Right lobe of liver (tissue), 6 donors: ENCODE measurements around the gene ATXN3. TPM values are rescaled to one million over a fixed set of nuclear protein-coding genes. Genes with fewer than 3 reads are reported as not detected.

Experiments used
- ATAC-seq, 4 donors: fragments of 200-7000 bp; cut with Tn5 transposase; one replicate each; pipeline ENCODE4 v1.9.1; 2020; ENCODE audit warnings: mild to moderate bottlenecking in 4 of 4, moderate library complexity in 4 of 4
- DNase-seq, 3 donors: peaks; one replicate each; pipeline ENCODE4 v3.0.0-alpha.2; 2020
- H3K27ac ChIP-seq, 3 donors: fragments of 200-600 bp; one replicate each; pipeline ENCODE4 v1.8.0; 2022
- H3K27me3 ChIP-seq, 2 donors: fragments of 200-600 bp; one replicate each; pipeline ENCODE4 v1.8.0; 2022
- H3K36me3 ChIP-seq, 4 donors: fragments of 200-600 bp; sonication (generic) in 1 of 4; one replicate each; pipeline versions ENCODE4 v1.5.1 to v1.8.0; 2017 to 2022; ENCODE audit warnings: control low read depth in 1 of 4
- H3K4me1 ChIP-seq, 4 donors: fragments of 200-600 bp; sonication (generic) in 1 of 4; one replicate each; pipeline versions ENCODE4 v1.5.1 to v1.8.0; 2017 to 2022; ENCODE audit warnings: control low read depth in 1 of 4
- H3K4me3 ChIP-seq, 3 donors: fragments of 200-600 bp; one replicate each; pipeline ENCODE4 v1.8.0; 2022
- H3K9me3 ChIP-seq, 4 donors: fragments of 200-600 bp; sonication (generic) in 1 of 4; one replicate each; pipeline versions ENCODE4 v1.5.1 to v1.8.0; 2017 to 2022; ENCODE audit warnings: control low read depth in 1 of 4
- POLR2A ChIP-seq: fragments of 450-650 bp; IDR thresholded peaks from one replicate; pipeline ENCODE4 v1.6.1; 2017; ENCODE audit warnings: antibody characterized with exemption, mild to moderate bottlenecking
- WGBS: methylation state at CpG from one replicate; pipeline ENCODE4 v1.1.6; 2018; ENCODE audit warnings: low coverage, low lambda C conversion rate; ENCODE audit not compliant: insufficient coverage; ENCODE audit errors: missing lambda C conversion rate; 5-methylcytosine and 5-hydroxymethylcytosine counted together
- intact Hi-C, 2 donors: fragments of 100-400 bp; cut with DNase I; formaldehyde crosslinking; loops; one replicate each; pipeline versions ENCODE4 v1.11.2 to v1.14.1; 2022
- total RNA-seq, 6 experiments: library from RNA; depleted of rRNA in 2 of 6; stranded (reverse); fragments of >200 nt in 2 of 6; fragmentation: NEBNext Ultra II Directional in 3 of 6; extraction: Animal tissue kit (Norgen Biotek cat#: 25700) in 3 of 6; gene quantifications; one replicate each; pipeline versions ENCODE4 v1.1.0 to v1.2.4, GENCODE V29; 2016 to 2023
- TF ChIP-seq, protein P1 (sequence below), 4 donors: fragments of 200-600 bp in 3 of 4; fragments of 450-650 bp in 1 of 4; IDR thresholded peaks; one replicate each; pipeline versions ENCODE4 v1.5.1 to v1.8.0; 2016 to 2022; ENCODE audit warnings: antibody characterized with exemption in 4 of 4, mild to moderate bottlenecking in 2 of 4
- donor health status: DM: no; HTN: yes; CAD: no.
- donor health status: DM: no; HTN: no; CAD: no.
- donor health status: DM: no; HTN: no; CAD: no.
- donor health status: DM: no; HTN: yes; CAD: no.
- donor health status: DM: no; HTN: yes; CAD: no.

The ATXN3 gene
- total RNA-seq, 6 experiments from 2014 or later = 5.5 to 15.4 (median 9.7) TPM

- Histone ChIP-seq H3K4me1 (no peaks in the 10 kb centered on the region), H3K4me3 (no peak overlapping the region), H3K9me3 (no peaks in the 10 kb centered on the region), H3K36me3 (peaks cover 0 to 69% (median 26%) of the 10 kb centered on the region in 4 donors), H3K27me3 (no peaks in the 10 kb centered on the region), H3K27ac (no peak overlapping the region)
- 90% methylated on average over 3 of the region's 3 CpGs for WGBS
- ATAC-seq (no peak), DNase-seq (no peak)
- intact Hi-C loops = no loop called here
- TF ChIP-seq, protein P1, sequence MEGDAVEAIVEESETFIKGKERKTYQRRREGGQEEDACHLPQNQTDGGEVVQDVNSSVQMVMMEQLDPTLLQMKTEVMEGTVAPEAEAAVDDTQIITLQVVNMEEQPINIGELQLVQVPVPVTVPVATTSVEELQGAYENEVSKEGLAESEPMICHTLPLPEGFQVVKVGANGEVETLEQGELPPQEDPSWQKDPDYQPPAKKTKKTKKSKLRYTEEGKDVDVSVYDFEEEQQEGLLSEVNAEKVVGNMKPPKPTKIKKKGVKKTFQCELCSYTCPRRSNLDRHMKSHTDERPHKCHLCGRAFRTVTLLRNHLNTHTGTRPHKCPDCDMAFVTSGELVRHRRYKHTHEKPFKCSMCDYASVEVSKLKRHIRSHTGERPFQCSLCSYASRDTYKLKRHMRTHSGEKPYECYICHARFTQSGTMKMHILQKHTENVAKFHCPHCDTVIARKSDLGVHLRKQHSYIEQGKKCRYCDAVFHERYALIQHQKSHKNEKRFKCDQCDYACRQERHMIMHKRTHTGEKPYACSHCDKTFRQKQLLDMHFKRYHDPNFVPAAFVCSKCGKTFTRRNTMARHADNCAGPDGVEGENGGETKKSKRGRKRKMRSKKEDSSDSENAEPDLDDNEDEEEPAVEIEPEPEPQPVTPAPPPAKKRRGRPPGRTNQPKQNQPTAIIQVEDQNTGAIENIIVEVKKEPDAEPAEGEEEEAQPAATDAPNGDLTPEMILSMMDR (IDR thresholded peaks at IDR 0.05) = no peak
- no peak for TF ChIP-seq POLR2A
Measured at GRCh38 chr14:92143962-92144361, 37.6 kb upstream of the ATXN3 start.

- H3K9me3 ChIP-seq = no peaks in the 10 kb centered on the region
- H3K4me1 ChIP-seq = no peaks in the 10 kb centered on the region
- no peaks in the 10 kb centered on the region for H3K27me3 ChIP-seq
- peaks cover 0 to 69% (median 28%) of the 10 kb centered on the region in 4 donors for H3K36me3 ChIP-seq
- no peak overlapping the region for H3K4me3 ChIP-seq
- ATAC-seq (no peak), DNase-seq (no peak)
- TF ChIP-seq, protein P1 (IDR thresholded peaks at IDR 0.05) = no peak
- TF ChIP-seq POLR2A = no peak
- no peak overlapping the region for H3K27ac ChIP-seq
- 77% methylated on average over 4 of the region's 4 CpGs for WGBS
- intact Hi-C loops = no loop called here
Measured at GRCh38 chr14:92143309-92143708, 36.9 kb upstream of the ATXN3 start.

DNA sequence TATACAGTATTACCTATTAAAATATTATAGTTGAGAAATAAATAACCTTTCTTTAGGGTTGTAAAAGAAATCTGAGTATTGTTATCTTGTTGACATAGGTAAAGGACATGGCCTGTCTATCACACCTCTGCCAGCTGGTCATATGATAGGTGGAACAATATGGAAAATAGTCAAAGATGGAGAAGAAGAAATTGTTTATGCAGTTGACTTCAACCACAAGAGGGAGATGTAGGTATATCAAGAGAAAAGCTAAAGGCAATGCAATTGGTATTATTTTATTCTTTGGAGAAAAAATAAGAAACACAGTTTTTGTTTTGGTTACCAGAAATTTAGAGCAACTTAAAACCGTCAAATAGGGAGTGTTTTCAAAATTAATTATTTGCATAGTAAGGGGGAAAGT is 28.9 kb upstream of the ATXN3 start:
- Histone ChIP-seq H3K4me3 (no peak overlapping the region), H3K27me3 (no peaks in the 10 kb centered on the region), H3K4me1 (no peaks in the 10 kb centered on the region), H3K36me3 (peaks cover 0 to 52% (median 11%) of the 10 kb centered on the region in 4 donors), H3K27ac (no peak overlapping the region), H3K9me3 (no peaks in the 10 kb centered on the region)
- ATAC-seq (peak in 1 of 4 donors; percentile 40), DNase-seq (no peak)
- intact Hi-C loops = no loop called here
- 93% methylated on average over 1 of the region's 1 CpG for WGBS
- no peak for TF ChIP-seq POLR2A
- TF ChIP-seq, protein P1 (IDR thresholded peaks at IDR 0.05) = peak; percentile 29 to 42 (median 41)

GRCh38 chr14:92134456-92134855 is 28.1 kb upstream of the ATXN3 start:
- WGBS = 40% methylated on average over 1 of the region's 1 CpG
- Histone ChIP-seq H3K27ac (no peak overlapping the region), H3K4me1 (no peaks in the 10 kb centered on the region), H3K36me3 (peaks cover 0 to 52% (median 11%) of the 10 kb centered on the region in 4 donors), H3K9me3 (no peaks in the 10 kb centered on the region), H3K4me3 (no peak overlapping the region), H3K27me3 (no peaks in the 10 kb centered on the region)
- TF ChIP-seq, protein P1 (IDR thresholded peaks at IDR 0.05) = no peak
- no peak for TF ChIP-seq POLR2A
- ATAC-seq = no peak
- intact Hi-C loops = no loop called here
- no peak for DNase-seq

GRCh38 chr14:92122761-92123160 is 16.4 kb upstream of the ATXN3 start:
- peaks cover 0 to 16% (median 0%) of the 10 kb centered on the region in 4 donors for H3K36me3 ChIP-seq
- H3K4me3 ChIP-seq = peak overlapping the region; percentile 83 to 93 (median 83)
- 23% methylated on average over 8 of the region's 9 CpGs for WGBS
- no peaks in the 10 kb centered on the region for H3K27me3 ChIP-seq
- DNase-seq (no peak), ATAC-seq (no peak)
- TF ChIP-seq, protein P1 (IDR thresholded peaks at IDR 0.05) = no peak
- no peak for TF ChIP-seq POLR2A
- H3K9me3 ChIP-seq = no peaks in the 10 kb centered on the region
- H3K4me1 ChIP-seq = peaks cover 0 to 11% (median 5%) of the 10 kb centered on the region in 4 donors
- peak overlapping the region in 2 of 3 donors; percentile 93 for H3K27ac ChIP-seq
- intact Hi-C loops = no loop called here
